ENCODE results near the gene SLC22A12. TPM values are rescaled to one million over a fixed set of nuclear protein-coding genes. Genes with fewer than 3 reads are reported as not detected.

The SLC22A12 gene
- total and polyA plus RNA-seq, 12 donors = not detected

DNA sequence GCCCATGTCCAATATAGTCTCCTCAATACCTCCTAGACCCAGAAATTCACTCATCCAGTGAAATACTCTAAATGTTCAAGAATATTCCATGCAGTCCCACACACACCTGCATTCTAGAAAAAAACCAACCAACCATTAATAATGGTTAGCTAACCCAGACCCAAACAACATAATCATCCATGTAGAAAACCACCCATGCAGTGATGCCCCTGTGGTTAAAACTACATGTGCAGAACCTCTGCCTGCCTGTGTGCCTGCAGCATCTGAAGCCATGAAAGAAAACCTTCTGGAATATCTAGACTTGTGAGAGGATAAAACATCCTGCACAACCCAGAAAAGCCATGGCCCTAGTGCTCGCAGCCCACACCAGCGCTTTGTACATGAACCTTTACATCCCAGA lies 47.8 kb downstream of the SLC22A12 start:
- H3K9me3 ChIP-seq = no peaks in the 10 kb centered on the region
- TF ChIP-seq, protein P1, sequence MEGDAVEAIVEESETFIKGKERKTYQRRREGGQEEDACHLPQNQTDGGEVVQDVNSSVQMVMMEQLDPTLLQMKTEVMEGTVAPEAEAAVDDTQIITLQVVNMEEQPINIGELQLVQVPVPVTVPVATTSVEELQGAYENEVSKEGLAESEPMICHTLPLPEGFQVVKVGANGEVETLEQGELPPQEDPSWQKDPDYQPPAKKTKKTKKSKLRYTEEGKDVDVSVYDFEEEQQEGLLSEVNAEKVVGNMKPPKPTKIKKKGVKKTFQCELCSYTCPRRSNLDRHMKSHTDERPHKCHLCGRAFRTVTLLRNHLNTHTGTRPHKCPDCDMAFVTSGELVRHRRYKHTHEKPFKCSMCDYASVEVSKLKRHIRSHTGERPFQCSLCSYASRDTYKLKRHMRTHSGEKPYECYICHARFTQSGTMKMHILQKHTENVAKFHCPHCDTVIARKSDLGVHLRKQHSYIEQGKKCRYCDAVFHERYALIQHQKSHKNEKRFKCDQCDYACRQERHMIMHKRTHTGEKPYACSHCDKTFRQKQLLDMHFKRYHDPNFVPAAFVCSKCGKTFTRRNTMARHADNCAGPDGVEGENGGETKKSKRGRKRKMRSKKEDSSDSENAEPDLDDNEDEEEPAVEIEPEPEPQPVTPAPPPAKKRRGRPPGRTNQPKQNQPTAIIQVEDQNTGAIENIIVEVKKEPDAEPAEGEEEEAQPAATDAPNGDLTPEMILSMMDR (IDR thresholded peaks at IDR 0.05) = no peak
- peaks cover 5 to 84% (median 64%) of the 10 kb centered on the region in 7 donors for H3K27me3 ChIP-seq
- intact Hi-C loops (cut with DNase I) = loop anchor here in 1 of 10 donors (10.0 kb wide), 1 partner anchor 74 kb away; no protein-coding TSS in a partner anchor
- WGBS, 2 donors = 93 to 98% methylated on average over 2 of the region's 2 CpGs
- no peaks in the 10 kb centered on the region for H3K36me3 ChIP-seq
- no peak overlapping the region for H3K4me3 ChIP-seq
- H3K27ac ChIP-seq = no peak overlapping the region
- no peak for ATAC-seq
- peaks cover 0 to 14% (median 3%) of the 10 kb centered on the region in 9 donors for H3K4me1 ChIP-seq
- DNase-seq = no peak

DNA sequence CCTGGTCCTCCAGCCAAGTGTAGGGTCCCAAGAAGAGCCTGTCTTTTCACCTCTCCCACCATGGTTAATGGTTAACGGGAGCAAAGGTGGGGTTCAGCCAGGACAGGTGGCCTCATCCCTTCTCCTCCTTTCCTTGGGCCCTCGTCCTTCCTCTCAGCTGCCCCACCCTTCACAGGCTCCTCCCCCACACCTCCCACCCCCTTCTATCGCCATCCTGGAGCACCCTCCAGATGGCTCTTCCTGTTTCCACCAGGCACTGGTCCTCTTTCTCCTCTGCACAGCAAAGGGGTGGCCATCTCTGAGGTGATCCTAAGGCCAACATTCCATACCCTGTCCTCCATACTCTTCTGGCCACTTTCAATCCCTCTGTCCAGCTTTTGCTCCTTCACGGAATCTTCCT lies 48.9 kb downstream of the SLC22A12 start:
- H3K4me1 ChIP-seq = peaks cover 0 to 15% (median 3%) of the 10 kb centered on the region in 9 donors
- DNase-seq = no peak
- no peak overlapping the region for H3K4me3 ChIP-seq
- TF ChIP-seq, protein P1 (IDR thresholded peaks at IDR 0.05) = no peak
- WGBS, 2 donors = 74% methylated on average over 4 of the region's 4 CpGs
- ATAC-seq = no peak
- H3K27ac ChIP-seq = no peak overlapping the region
- H3K9me3 ChIP-seq = no peaks in the 10 kb centered on the region
- no peaks in the 10 kb centered on the region for H3K36me3 ChIP-seq
- intact Hi-C loops (cut with DNase I) = loop anchor here in 1 of 10 donors (10.0 kb wide), 1 partner anchor 75 kb away; no protein-coding TSS in a partner anchor
- H3K27me3 ChIP-seq = peaks cover 5 to 93% (median 75%) of the 10 kb centered on the region in 7 donors

DNA sequence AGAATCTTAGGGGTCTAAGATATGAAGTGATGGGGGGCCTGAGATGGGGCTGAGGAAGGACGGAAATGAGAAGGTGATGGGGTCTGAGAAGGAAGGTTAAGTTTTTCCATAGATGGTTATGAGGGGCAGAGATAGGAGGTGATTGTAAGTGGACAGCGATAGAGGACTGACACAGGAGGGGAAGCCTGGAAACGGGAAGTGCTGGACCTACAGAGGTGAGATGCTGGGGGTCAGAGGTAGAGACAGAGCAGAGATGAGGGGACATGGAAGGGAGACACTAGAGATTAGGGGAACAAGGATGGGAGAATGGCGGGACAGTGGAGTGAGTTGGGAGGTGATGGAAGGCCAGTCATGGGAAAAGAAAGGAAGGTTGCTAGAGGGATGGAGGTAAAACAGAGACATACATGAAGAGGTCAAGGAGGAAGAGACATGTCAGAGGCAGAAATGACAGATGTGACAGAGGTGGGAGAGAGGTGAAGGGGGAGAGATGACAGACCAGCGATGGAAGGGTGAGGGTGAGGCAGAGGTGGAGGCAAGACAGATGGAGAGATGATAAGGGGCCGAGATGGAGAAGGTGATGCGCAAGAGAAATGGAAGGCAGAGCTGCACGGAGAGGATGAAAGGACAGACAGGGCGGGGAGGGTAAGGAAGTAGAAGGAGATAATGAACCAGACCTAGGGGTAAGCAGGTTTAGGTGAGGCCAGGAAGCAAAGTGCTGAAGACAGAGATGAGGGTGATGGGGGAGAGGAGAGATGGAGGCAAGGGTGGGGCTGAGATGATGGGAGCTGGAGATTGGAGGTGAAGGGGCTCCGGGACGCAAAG lies 50.8 kb downstream of the SLC22A12 start:
- Histone ChIP-seq H3K27me3 (peaks cover 5 to 92% (median 77%) of the 10 kb centered on the region in 7 donors), H3K27ac (no peak overlapping the region), H3K9me3 (no peaks in the 10 kb centered on the region), H3K4me1 (peaks cover 0 to 15% (median 3%) of the 10 kb centered on the region in 9 donors), H3K36me3 (no peaks in the 10 kb centered on the region), H3K4me3 (peak overlapping the region in 7 of 10 donors; percentile 19 to 48 (median 43))
- no peak for DNase-seq
- WGBS, 2 donors = 45 to 49% methylated on average over 11 of the region's 11 CpGs
- TF ChIP-seq, protein P1 (IDR thresholded peaks at IDR 0.05) = no peak
- intact Hi-C loops (cut with DNase I) = no loop called here
- no peak for ATAC-seq

DNA sequence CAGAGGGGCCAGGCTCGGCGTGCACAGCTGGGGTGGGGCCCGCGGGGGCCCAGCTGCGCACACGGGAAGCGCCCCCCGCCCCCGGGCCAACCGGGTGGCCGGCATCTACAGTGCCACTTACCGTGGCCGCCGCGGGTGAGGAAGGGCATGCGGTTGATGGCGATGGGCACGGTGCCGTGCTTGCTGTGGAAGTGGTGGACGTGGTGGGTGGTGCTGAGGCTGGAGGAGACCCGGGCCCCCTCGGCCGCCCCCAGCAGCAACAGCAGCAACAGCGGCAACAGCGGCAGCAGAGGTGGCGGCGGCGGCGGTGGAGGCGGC lies 51.4 kb downstream of the SLC22A12 start:
- Histone ChIP-seq H3K36me3 (no peaks in the 10 kb centered on the region), H3K4me3 (peak overlapping the region in 8 of 10 donors; percentile 19 to 48 (median 34)), H3K27me3 (peaks cover 5 to 86% (median 72%) of the 10 kb centered on the region in 7 donors), H3K27ac (no peak overlapping the region), H3K4me1 (peaks cover 0 to 16% (median 3%) of the 10 kb centered on the region in 9 donors), H3K9me3 (no peaks in the 10 kb centered on the region)
- DNase-seq (no peak), ATAC-seq (no peak)
- 2 to 4% methylated on average over 23 to 30 of the region's 30 CpGs for WGBS, 2 donors
- TF ChIP-seq, protein P1 (IDR thresholded peaks at IDR 0.05) = no peak
- intact Hi-C loops (cut with DNase I) = no loop called here

Measured in heart right ventricle (tissue), 16 donors.